CD8-positive, alpha-beta memory T cell (primary cell): ENCODE data around the gene SMC1A. TPM values are rescaled to one million over a fixed set of nuclear protein-coding genes. Genes with fewer than 3 reads are reported as not detected.

ENCODE experiments used
- CTCF ChIA-PET: fragments of 350-600 bp; sonication (Branson Sonifier 250); formaldehyde crosslinking; loops from one replicate; lab custom pipeline; 2021; ENCODE audit warnings: antibody characterized with exemption; lab: Charles Lee
- POLR2A ChIA-PET: fragments of 350-600 bp; sonication (Branson Sonifier 250); formaldehyde crosslinking; loops from one replicate; lab custom pipeline; 2021; ENCODE audit warnings: antibody characterized with exemption; lab: Charles Lee
- DNase-seq, 5 donors: peaks; one replicate each; pipeline versions ENCODE4 v3.0.0 to v3.0.0-alpha.2; 2020 to 2022; ENCODE audit warnings: mixed read lengths in 1 of 5
- H3K27ac ChIP-seq: one replicate; pipeline ENCODE4 v1.7.0; 2013; ENCODE audit warnings: low read depth, mild to moderate bottlenecking, low read length, moderate library complexity
- H3K27me3 ChIP-seq: 2 replicates; pipeline ENCODE4 v1.7.0; 2013; ENCODE audit warnings: low read length, mild to moderate bottlenecking; ENCODE audit not compliant: insufficient read depth, poor library complexity, severe bottlenecking
- H3K36me3 ChIP-seq: 2 replicates; pipeline ENCODE4 v1.7.0; 2013; ENCODE audit warnings: mild to moderate bottlenecking, low read length, moderate library complexity; ENCODE audit not compliant: insufficient read depth
- H3K4me1 ChIP-seq: 2 replicates; pipeline ENCODE4 v1.7.0; 2013; ENCODE audit warnings: mild to moderate bottlenecking, low read length, moderate library complexity; ENCODE audit not compliant: insufficient read depth
- H3K4me3 ChIP-seq: 2 replicates; pipeline ENCODE4 v1.7.0; 2013; ENCODE audit warnings: mild to moderate bottlenecking, low read length
- H3K9me3 ChIP-seq: 2 replicates; pipeline ENCODE4 v1.7.0; 2013; ENCODE audit warnings: mild to moderate bottlenecking, low read length
- H3K27ac Mint-ChIP-seq, 8 donors: one replicate each; pipeline ENCODE4 v1.8.0; 2020 to 2021; ENCODE audit warnings: mixed read lengths in 8 of 8, mild to moderate bottlenecking in 6 of 8, inconsistent platforms in 3 of 8, moderate library complexity in 3 of 8
- H3K27me3 Mint-ChIP-seq, 2 donors: one replicate each; pipeline ENCODE4 v1.8.0; 2020 to 2021; ENCODE audit warnings: mixed read lengths in 2 of 2, mild to moderate bottlenecking in 1 of 2, moderate library complexity in 1 of 2
- H3K36me3 Mint-ChIP-seq, 3 donors: one replicate each; pipeline ENCODE4 v1.8.0; 2020 to 2021; ENCODE audit warnings: mixed read lengths in 3 of 3, inconsistent platforms in 1 of 3, mild to moderate bottlenecking in 1 of 3
- H3K4me1 Mint-ChIP-seq, 3 donors: one replicate each; pipeline ENCODE4 v1.8.0; 2020 to 2021; ENCODE audit warnings: mixed read lengths in 3 of 3, inconsistent platforms in 1 of 3, mild to moderate bottlenecking in 1 of 3
- H3K4me3 Mint-ChIP-seq, 7 donors: one replicate each; pipeline ENCODE4 v1.8.0; 2020 to 2021; ENCODE audit warnings: mixed read lengths in 7 of 7, mild to moderate bottlenecking in 6 of 7, moderate library complexity in 4 of 7, inconsistent platforms in 2 of 7
- H3K9me3 Mint-ChIP-seq, 5 donors: one replicate each; pipeline ENCODE4 v1.8.0; 2020 to 2022; ENCODE audit warnings: mixed read lengths in 5 of 5, mild to moderate bottlenecking in 3 of 5, moderate library complexity in 2 of 5, inconsistent platforms in 1 of 5
- polyA plus RNA-seq: library from polyadenylated mRNA; unstranded; fragments of 300-500 nt; fragmentation: Illumina TruSeq; gene quantifications from one replicate; pipeline ENCODE4 v1.2.3, GENCODE V29; 2021
- total RNA-seq, 2 experiments: library from RNA; stranded (reverse); gene quantifications; one replicate each; pipeline ENCODE4 v1.2.3, GENCODE V29; 2021

Gene SMC1A
- total and polyA plus RNA-seq, 3 experiments from 2014 or later: 79.1 to 158 (median 143) TPM

- Mint-ChIP-seq H3K4me1 (peaks cover 24 to 29% (median 25%) of the 10 kb centered on the region in 3 donors), H3K27ac (peak overlapping the region in 1 of 8 donors; percentile 42), H3K27me3 (peaks cover 0 to 12% of the 10 kb centered on the region in 2 donors), H3K4me3 (no peak overlapping the region), H3K9me3 (no peaks in the 10 kb centered on the region), H3K36me3 (peaks cover 0 to 4% (median 0%) of the 10 kb centered on the region in 3 donors)
- H3K9me3 ChIP-seq: no peaks in the 10 kb centered on the region
- POLR2A ChIA-PET: no interaction called here
- no peaks in the 10 kb centered on the region for H3K36me3 ChIP-seq
- no peak overlapping the region for H3K4me3 ChIP-seq
- no peak overlapping the region for H3K27ac ChIP-seq
- CTCF ChIA-PET: interaction anchor here (0.6 to 3.1 kb wide), 5 partner anchors 9 to 149 kb away, joined by 3 to 13 read pairs (median 10); partner anchors contain the start of genes RIBC1 and SMC1A
- H3K27me3 ChIP-seq: no peaks in the 10 kb centered on the region
- DNase-seq: no peak
- peaks cover 17% of the 10 kb centered on the region for H3K4me1 ChIP-seq
Measured at GRCh38 chrX:53437206-53437605, 14.8 kb upstream of the SMC1A start.

GRCh38 chrX:53435997-53436396, 13.5 kb upstream of the SMC1A start:
- Histone ChIP-seq H3K27me3 (no peaks in the 10 kb centered on the region), H3K9me3 (no peaks in the 10 kb centered on the region), H3K27ac (no peak overlapping the region), H3K4me1 (peaks cover 14% of the 10 kb centered on the region), H3K36me3 (peaks cover 4% of the 10 kb centered on the region), H3K4me3 (no peak overlapping the region)
- ChIA-PET POLR2A (no interaction called here), CTCF (interaction anchor here (1.6 to 3.1 kb wide), 4 partner anchors 13 to 148 kb away, joined by 3 to 13 read pairs (median 11); partner anchors contain the start of genes RIBC1 and SMC1A)
- Mint-ChIP-seq H3K27me3 (peaks cover 0 to 11% of the 10 kb centered on the region in 2 donors), H3K9me3 (no peaks in the 10 kb centered on the region), H3K4me1 (peaks cover 19 to 21% (median 19%) of the 10 kb centered on the region in 3 donors), H3K36me3 (peaks cover 0 to 14% (median 0%) of the 10 kb centered on the region in 3 donors), H3K27ac (peak overlapping the region in 2 of 8 donors; percentile 23 to 29), H3K4me3 (peak overlapping the region in 2 of 7 donors; percentile 26 to 32)
- DNase-seq: peak; percentile 37 to 71 (median 67)

- peaks cover 17 to 19% (median 18%) of the 10 kb centered on the region in 3 donors for H3K4me1 Mint-ChIP-seq
- CTCF ChIA-PET: no interaction called here
- H3K36me3 Mint-ChIP-seq: peaks cover 0 to 33% (median 0%) of the 10 kb centered on the region in 3 donors
- Histone ChIP-seq H3K27ac (peak within 1 kb of the TSS; percentile 77), H3K4me1 (peaks cover 14% of the 10 kb centered on the region), H3K4me3 (peak within 1 kb of the TSS; percentile 77), H3K36me3 (peaks cover 4% of the 10 kb centered on the region), H3K9me3 (no peaks in the 10 kb centered on the region), H3K27me3 (no peaks in the 10 kb centered on the region)
- POLR2A ChIA-PET: no interaction called here
- peak; percentile 82 to 89 (median 82) for DNase-seq
- peaks cover 0 to 11% of the 10 kb centered on the region in 2 donors for H3K27me3 Mint-ChIP-seq
- H3K27ac Mint-ChIP-seq: peak within 1 kb of the TSS; percentile 88 to 98 (median 97)
- H3K4me3 Mint-ChIP-seq: peak within 1 kb of the TSS; percentile 92 to 97 (median 94)
- no peaks in the 10 kb centered on the region for H3K9me3 Mint-ChIP-seq
Measured at GRCh38 chrX:53433651-53434639, 11.5 kb upstream of the SMC1A start, which contains the start of gene HSD17B10. Gene HSD17B10 (minus strand): TSS chrX:53434370. CDS start chrX:53434345, 25 bp downstream.

GRCh38 chrX:53430231-53430630, 7.8 kb upstream of the SMC1A start:
- H3K36me3 ChIP-seq: peaks cover 4% of the 10 kb centered on the region
- peaks cover 14% of the 10 kb centered on the region for H3K4me1 ChIP-seq
- ChIA-PET CTCF (interaction anchor here (1.0 kb wide), 1 partner anchor 112 kb away, joined by 3 read pairs; no protein-coding TSS in a partner anchor), POLR2A (no interaction called here)
- no peaks in the 10 kb centered on the region for H3K9me3 ChIP-seq
- no peak overlapping the region for H3K27ac ChIP-seq
- Mint-ChIP-seq H3K9me3 (no peaks in the 10 kb centered on the region), H3K27me3 (peaks cover 0 to 10% of the 10 kb centered on the region in 2 donors), H3K4me1 (peaks cover 14 to 17% (median 14%) of the 10 kb centered on the region in 3 donors), H3K27ac (no peak overlapping the region), H3K36me3 (peaks cover 0 to 41% (median 0%) of the 10 kb centered on the region in 3 donors), H3K4me3 (peak overlapping the region in 1 of 7 donors; percentile 30)
- H3K4me3 ChIP-seq: no peak overlapping the region
- no peaks in the 10 kb centered on the region for H3K27me3 ChIP-seq
- no peak for DNase-seq

- Histone ChIP-seq H3K27ac (no peak overlapping the region), H3K9me3 (no peaks in the 10 kb centered on the region), H3K4me3 (no peak overlapping the region), H3K4me1 (peaks cover 10% of the 10 kb centered on the region), H3K27me3 (no peaks in the 10 kb centered on the region), H3K36me3 (peaks cover 4% of the 10 kb centered on the region)
- no peak for DNase-seq
- Mint-ChIP-seq H3K4me3 (peak overlapping the region in 1 of 7 donors; percentile 30), H3K9me3 (no peaks in the 10 kb centered on the region), H3K4me1 (peaks cover 11 to 13% (median 12%) of the 10 kb centered on the region in 3 donors), H3K27me3 (peaks cover 0 to 10% of the 10 kb centered on the region in 2 donors), H3K27ac (peak overlapping the region in 1 of 8 donors; percentile 77), H3K36me3 (peaks cover 0 to 41% (median 0%) of the 10 kb centered on the region in 3 donors)
- CTCF ChIA-PET: no interaction called here
- POLR2A ChIA-PET: no interaction called here
Measured at GRCh38 chrX:53429755-53430154, 7.3 kb upstream of the SMC1A start.

GRCh38 chrX:53422861-53423306, 430 bp upstream of the SMC1A start, which contains the start of gene RIBC1:
Gene RIBC1 (plus strand): TSS chrX:53422873. CDS start chrX:53426277, 3,404 bp downstream.
- peak within 1 kb of the TSS; percentile 88 to 100 (median 99) for H3K27ac Mint-ChIP-seq
- H3K4me1 ChIP-seq: peaks cover 20% of the 10 kb centered on the region
- H3K4me3 Mint-ChIP-seq: peak within 1 kb of the TSS; percentile 90 to 99 (median 94)
- H3K9me3 Mint-ChIP-seq: no peaks in the 10 kb centered on the region
- no peaks in the 10 kb centered on the region for H3K9me3 ChIP-seq
- peak within 1 kb of the TSS; percentile 82 for H3K4me3 ChIP-seq
- DNase-seq: no peak
- peaks cover 0 to 16% (median 1%) of the 10 kb centered on the region in 3 donors for H3K36me3 Mint-ChIP-seq
- ChIA-PET CTCF (interaction anchor here (0.5 to 1.7 kb wide), 4 partner anchors 10 to 32 kb away, joined by 3 to 13 read pairs (median 4); no protein-coding TSS in a partner anchor), POLR2A (interaction anchor here (0.7 to 1.2 kb wide), 4 partner anchors 104 to 1217 kb away, joined by 3 to 6 read pairs (median 4); partner anchors contain the start of gene KDM5C)
- peaks cover 0 to 2% of the 10 kb centered on the region in 2 donors for H3K27me3 Mint-ChIP-seq
- peak within 1 kb of the TSS; percentile 98 for H3K27ac ChIP-seq
- no peaks in the 10 kb centered on the region for H3K27me3 ChIP-seq
- H3K36me3 ChIP-seq: no peaks in the 10 kb centered on the region
- H3K4me1 Mint-ChIP-seq: peaks cover 27 to 34% (median 31%) of the 10 kb centered on the region in 3 donors

GRCh38 chrX:53421772-53422085, 725 bp downstream of the SMC1A start:
- Mint-ChIP-seq H3K9me3 (no peaks in the 10 kb centered on the region), H3K4me1 (peaks cover 32 to 40% (median 36%) of the 10 kb centered on the region in 3 donors), H3K27ac (peak overlapping the region; percentile 88 to 100 (median 99)), H3K4me3 (peak overlapping the region; percentile 90 to 99 (median 94)), H3K27me3 (no peaks in the 10 kb centered on the region), H3K36me3 (peaks cover 0 to 16% (median 1%) of the 10 kb centered on the region in 3 donors)
- H3K36me3 ChIP-seq: no peaks in the 10 kb centered on the region
- H3K27me3 ChIP-seq: no peaks in the 10 kb centered on the region
- peaks cover 20% of the 10 kb centered on the region for H3K4me1 ChIP-seq
- H3K4me3 ChIP-seq: peak overlapping the region; percentile 82
- POLR2A ChIA-PET: no interaction called here
- H3K27ac ChIP-seq: peak overlapping the region; percentile 98
- CTCF ChIA-PET: interaction anchor here (1.4 to 1.7 kb wide), 2 partner anchors 9 to 14 kb away, joined by 6 to 13 read pairs; no protein-coding TSS in a partner anchor
- DNase-seq: no peak
- H3K9me3 ChIP-seq: no peaks in the 10 kb centered on the region
